Esophagus squamous epithelium (tissue), 4 donors: ENCODE data around the gene SFXN1.

Experiments
- POLR2A ChIP-seq, 4 donors: fragments of 450-650 bp; IDR thresholded peaks; one replicate each; pipeline ENCODE4 v1.6.1; 2017; ENCODE audit warnings: antibody characterized with exemption in 4 of 4, mild to moderate bottlenecking in 4 of 4, moderate library complexity in 3 of 4
- TF ChIP-seq, protein P1 (sequence below), 6 experiments: fragments of 450-650 bp in 4 of 6; fragments of 200-600 bp in 2 of 6; sonication (generic) in 2 of 6; IDR thresholded peaks; one replicate each; pipeline ENCODE4 v1.5.1; 2016 to 2019; ENCODE audit warnings: antibody characterized with exemption in 6 of 6, mild to moderate bottlenecking in 4 of 6, moderate library complexity in 4 of 6

DNA sequence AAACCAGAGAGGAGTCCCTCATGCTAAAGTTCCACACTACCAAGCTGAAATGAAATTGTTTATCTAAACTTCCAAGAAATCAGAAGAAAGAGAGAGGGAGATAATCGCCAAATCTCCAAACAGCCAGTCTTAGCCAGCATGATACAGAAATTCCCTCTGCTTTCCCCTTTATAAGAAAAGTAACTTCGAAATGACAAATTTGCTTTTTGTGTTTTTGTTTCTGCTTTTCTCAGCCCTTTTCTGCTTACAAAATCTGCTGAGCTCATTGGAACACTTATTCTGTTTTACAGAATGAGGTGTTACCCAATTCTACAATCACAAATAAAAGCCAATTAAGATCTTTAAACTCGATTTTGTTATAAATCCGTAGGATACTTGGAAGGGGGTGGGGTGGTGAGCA is 72.9 kb downstream of the SFXN1 start:
- TF ChIP-seq POLR2A (IDR thresholded peaks at IDR 0.05), result no peak
- TF ChIP-seq, protein P1, sequence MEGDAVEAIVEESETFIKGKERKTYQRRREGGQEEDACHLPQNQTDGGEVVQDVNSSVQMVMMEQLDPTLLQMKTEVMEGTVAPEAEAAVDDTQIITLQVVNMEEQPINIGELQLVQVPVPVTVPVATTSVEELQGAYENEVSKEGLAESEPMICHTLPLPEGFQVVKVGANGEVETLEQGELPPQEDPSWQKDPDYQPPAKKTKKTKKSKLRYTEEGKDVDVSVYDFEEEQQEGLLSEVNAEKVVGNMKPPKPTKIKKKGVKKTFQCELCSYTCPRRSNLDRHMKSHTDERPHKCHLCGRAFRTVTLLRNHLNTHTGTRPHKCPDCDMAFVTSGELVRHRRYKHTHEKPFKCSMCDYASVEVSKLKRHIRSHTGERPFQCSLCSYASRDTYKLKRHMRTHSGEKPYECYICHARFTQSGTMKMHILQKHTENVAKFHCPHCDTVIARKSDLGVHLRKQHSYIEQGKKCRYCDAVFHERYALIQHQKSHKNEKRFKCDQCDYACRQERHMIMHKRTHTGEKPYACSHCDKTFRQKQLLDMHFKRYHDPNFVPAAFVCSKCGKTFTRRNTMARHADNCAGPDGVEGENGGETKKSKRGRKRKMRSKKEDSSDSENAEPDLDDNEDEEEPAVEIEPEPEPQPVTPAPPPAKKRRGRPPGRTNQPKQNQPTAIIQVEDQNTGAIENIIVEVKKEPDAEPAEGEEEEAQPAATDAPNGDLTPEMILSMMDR (IDR thresholded peaks at IDR 0.05), result no peak
